Endothelial cell of umbilical vein (primary cell): ENCODE data around the gene CFAP73. TPM values are rescaled to one million over a fixed set of nuclear protein-coding genes. Genes with fewer than 3 reads are reported as not detected.

Source experiments
- BruUV-seq: library from RNA; stranded (reverse); fragments of 400-500 nt; replicated peaks from 2 replicates; lab custom pipeline; 2021; lab: Mats Ljungman, UMichigan
- CTCF ChIA-PET: fragments of 300-600, 350-600 bp; sonication (Branson Sonifier 250); formaldehyde crosslinking; loops from one replicate; lab custom pipeline; 2021; ENCODE audit warnings: antibody characterized with exemption, inconsistent platforms; lab: Charles Lee
- POLR2A ChIA-PET: fragments of 300-600, 350-600 bp; sonication (Branson Sonifier 250); formaldehyde crosslinking; loops from one replicate; lab custom pipeline; 2021; ENCODE audit warnings: antibody characterized with exemption, inconsistent platforms; lab: Charles Lee
- DNase-seq: peaks from one replicate; pipeline ENCODE4 v3.0.0-alpha.2; 2011; ENCODE audit warnings: low read depth, low spot score
- FAIRE-seq: peaks from 2 replicates; lab custom pipeline; 2011; peaks lifted over from hg19 to GRCh38; lab: Jason Lieb, UNC
- H2AFZ ChIP-seq: 2 replicates; pipeline ENCODE4 v1.6.0; 2012; ENCODE audit warnings: low read depth, low read length, control low read depth, inconsistent platforms
- H3K27ac ChIP-seq: 2 replicates; pipeline ENCODE4 v1.5.1; 2011; ENCODE audit warnings: low read depth, mild to moderate bottlenecking, control low read depth, low read length, moderate library complexity; ENCODE audit not compliant: insufficient read depth
- H3K27me3 ChIP-seq, 2 experiments: 2 replicates each; pipeline versions ENCODE4 v1.6.0 to v1.6.1; 2011; ENCODE audit warnings: low read length in 2 of 2, mixed read lengths in 1 of 2; ENCODE audit not compliant: control insufficient read depth in 2 of 2, insufficient read depth in 2 of 2
- H3K36me3 ChIP-seq, 2 experiments: 2 replicates in 1 of 2; 3 replicates in 1 of 2; pipeline ENCODE4 v1.5.1; 2011; ENCODE audit warnings: low read length in 2 of 2, mild to moderate bottlenecking in 1 of 2, moderate library complexity in 1 of 2; ENCODE audit not compliant: control insufficient read depth in 2 of 2, insufficient read depth in 2 of 2; ENCODE audit errors: extremely low read depth in 1 of 2
- H3K4me1 ChIP-seq: 3 replicates; pipeline ENCODE4 v1.5.1; 2011; ENCODE audit warnings: mild to moderate bottlenecking, low read length; ENCODE audit not compliant: control insufficient read depth, insufficient read depth; ENCODE audit errors: extremely low read depth
- H3K4me2 ChIP-seq: 2 replicates; pipeline ENCODE4 v1.6.1; 2011; ENCODE audit warnings: low read length, control low read depth, mixed read lengths; ENCODE audit not compliant: insufficient read depth
- H3K4me3 ChIP-seq, 3 experiments: fragments of 200-600 bp in 1 of 3; sonication (generic), shearing (Covaris generic) in 1 of 3; replicated peaks in 1 of 3; 2 replicates each; pipeline ENCODE4 v1.5.1; 2011 to 2016; ENCODE audit warnings: control low read depth in 3 of 3, low read length in 3 of 3, mild to moderate bottlenecking in 2 of 3, inconsistent platforms in 1 of 3, low read depth in 1 of 3, moderate library complexity in 1 of 3; ENCODE audit not compliant: insufficient read depth in 1 of 3
- H3K79me2 ChIP-seq: 2 replicates; pipeline ENCODE4 v1.6.0; 2012; ENCODE audit warnings: low read length, inconsistent platforms; ENCODE audit not compliant: control insufficient read depth, insufficient read depth
- H3K9ac ChIP-seq: replicated peaks from 2 replicates; pipeline ENCODE3; 2011; ENCODE audit warnings: low read length, control low read depth; ENCODE audit not compliant: insufficient read depth; ENCODE audit errors: extremely low read depth
- H3K9me1 ChIP-seq: replicated peaks from 3 replicates; pipeline ENCODE4 v1.6.0; 2011; ENCODE audit warnings: mild to moderate bottlenecking, low read length; ENCODE audit not compliant: control insufficient read depth, insufficient read depth; ENCODE audit errors: extremely low read depth
- H3K9me3 ChIP-seq: replicated peaks from 2 replicates; pipeline ENCODE4 v1.5.1; 2012; ENCODE audit warnings: low read length, inconsistent platforms; ENCODE audit not compliant: control insufficient read depth, insufficient read depth
- H4K20me1 ChIP-seq: replicated peaks from 2 replicates; pipeline ENCODE3; 2011; ENCODE audit warnings: mild to moderate bottlenecking, low read length; ENCODE audit not compliant: control insufficient read depth, insufficient read depth; ENCODE audit errors: extremely low read depth
- CTCF ChIP-seq, 2 donors: IDR thresholded peaks; 1 replicate in 1 of 2; 2 replicates in 1 of 2; pipeline ENCODE4 v1.5.1; 2011; ENCODE audit warnings: low read length in 2 of 2, mild to moderate bottlenecking in 2 of 2, moderate library complexity in 2 of 2, control low read depth in 1 of 2, inconsistent platforms in 1 of 2, low read depth in 1 of 2; ENCODE audit not compliant: insufficient read depth in 1 of 2; ENCODE audit errors: extremely low read depth in 1 of 2
- EZH2 ChIP-seq: IDR thresholded peaks from 2 replicates; pipeline ENCODE4 v1.6.1; 2012; ENCODE audit warnings: borderline replicate concordance, low read depth, mild to moderate bottlenecking, moderate library complexity, low read length, inconsistent platforms; ENCODE audit not compliant: severe bottlenecking
- FOS ChIP-seq: IDR thresholded peaks from 2 replicates; pipeline ENCODE4 v1.6.1; 2011; ENCODE audit warnings: mild to moderate bottlenecking, low read length, moderate library complexity, borderline replicate concordance; ENCODE audit not compliant: insufficient read depth
- JUN ChIP-seq: IDR thresholded peaks from 2 replicates; pipeline ENCODE4 v1.6.1; 2011; ENCODE audit warnings: borderline replicate concordance, low read depth; ENCODE audit not compliant: insufficient read length, insufficient read depth
- MAX ChIP-seq: IDR thresholded peaks from 2 replicates; pipeline ENCODE4 v1.6.1; 2011; ENCODE audit not compliant: insufficient read depth, insufficient read length
- MYC ChIP-seq: IDR thresholded peaks from one replicate; pipeline ENCODE4 v1.6.1; 2011; ENCODE audit warnings: mild to moderate bottlenecking, low read depth, low read length
- POLR2A ChIP-seq: IDR thresholded peaks from 2 replicates; pipeline ENCODE4 v1.6.1; 2012; ENCODE audit warnings: low read depth, mild to moderate bottlenecking, control low read depth, low read length
- POLR2AphosphoS5 ChIP-seq: IDR thresholded peaks from 2 replicates; pipeline ENCODE4 v1.6.1; 2012; ENCODE audit warnings: low read depth, mild to moderate bottlenecking, control low read depth, low read length, moderate library complexity; ENCODE audit not compliant: insufficient read depth
- dilution Hi-C: fragments of 300-500 bp; cut with MboI; formaldehyde crosslinking; loops from one replicate; pipeline ENCODE4 v1.15.0; 2019; ENCODE audit warnings: low sequenced_read_pairs; ENCODE audit not compliant: extremely low pct_ligation_motif_present
- intact Hi-C: fragments of 100-400 bp; cut with micrococcal nuclease; formaldehyde crosslinking; loops from one replicate; pipeline ENCODE4 v1.10.0; 2022
- polyA plus RNA-seq, 4 experiments: library from polyadenylated mRNA; depleted of rRNA in 3 of 4; stranded (reverse) in 3 of 4; unstranded in 1 of 4; fragments of >200 nt; gene quantifications; 2 replicates each; pipeline versions ENCODE4 v1.2.1 to v1.2.3, GENCODE V29; 2011 to 2012; ENCODE audit warnings: missing spikeins in 1 of 4
- total RNA-seq: library from RNA; stranded (reverse); gene quantifications from 2 replicates; pipeline ENCODE4 v1.2.3, GENCODE V29; 2021

Gene CFAP73
- total and polyA plus RNA-seq, 2 donors (not counting 3 experiments of a cell fraction or from before 2014, with no cell fraction given): not detected

GRCh38 chr12:113115455-113116126 is 33.9 kb upstream of the CFAP73 start:
- Histone ChIP-seq H3K9me3 (no peaks in the 10 kb centered on the region), H3K27ac (no peak overlapping the region), H3K27me3 (no peaks in the 10 kb centered on the region), H3K4me2 (no peak overlapping the region), H3K79me2 (no peaks in the 10 kb centered on the region), H3K36me3 (no peaks in the 10 kb centered on the region), H3K9me1 (no peaks in the 10 kb centered on the region), H4K20me1 (no peaks in the 10 kb centered on the region), H3K4me1 (no peaks in the 10 kb centered on the region), H3K4me3 (no peak overlapping the region), H2AFZ (no peak overlapping the region), H3K9ac (no peak overlapping the region)
- intact Hi-C loops: no loop called here
- ChIA-PET POLR2A (no interaction called here), CTCF (no interaction called here)
- TF ChIP-seq CTCF (IDR thresholded peaks at IDR 0.05; ENCODE audit: extremely low read depth in 1 of 2, insufficient read depth in 1 of 2, low read depth in 1 of 2, low read length in 2 of 2) (no peak), FOS (no peak), POLR2AphosphoS5 (no peak), JUN (no peak)
- FAIRE-seq (no peak), DNase-seq (no peak)
- BruUV-seq: no TSS peak
- dilution Hi-C loops: no loop called here

GRCh38 chr12:113116875-113117274 is 32.6 kb upstream of the CFAP73 start:
- DNase-seq (no peak), FAIRE-seq (no peak)
- no peak overlapping the region for H3K27ac ChIP-seq
- no peaks in the 10 kb centered on the region for H3K9me1 ChIP-seq
- no peaks in the 10 kb centered on the region for H4K20me1 ChIP-seq
- CTCF ChIA-PET: no interaction called here
- H2AFZ ChIP-seq: no peak overlapping the region
- H3K4me1 ChIP-seq: no peaks in the 10 kb centered on the region
- no peaks in the 10 kb centered on the region for H3K79me2 ChIP-seq
- TF ChIP-seq MAX: no peak
- no peak for TF ChIP-seq EZH2
- TF ChIP-seq CTCF (IDR thresholded peaks at IDR 0.05; ENCODE audit: extremely low read depth in 1 of 2, insufficient read depth in 1 of 2, low read depth in 1 of 2, low read length in 2 of 2): no peak
- TF ChIP-seq POLR2A: no peak
- TF ChIP-seq MYC: no peak
- TF ChIP-seq FOS: no peak
- no peak for TF ChIP-seq POLR2AphosphoS5
- dilution Hi-C loops (no loop called here), intact Hi-C loops (no loop called here)
- no peaks in the 10 kb centered on the region for H3K36me3 ChIP-seq
- POLR2A ChIA-PET: no interaction called here
- H3K27me3 ChIP-seq: no peaks in the 10 kb centered on the region
- H3K9ac ChIP-seq: no peak overlapping the region
- H3K9me3 ChIP-seq: no peaks in the 10 kb centered on the region
- no peak overlapping the region for H3K4me3 ChIP-seq
- BruUV-seq: no TSS peak
- H3K4me2 ChIP-seq: no peak overlapping the region
